ENCODE results near the gene DGKQ. TPM values are rescaled to one million over a fixed set of nuclear protein-coding genes. Genes with fewer than 3 reads are reported as not detected.
"Not testable (repeated sequence)": the region's sequence is repeated elsewhere in the genome, so short reads cannot be mapped to it uniquely, and the experiment has no call there.

DGKQ gene
- total RNA-seq, 1 donor from 2014 or later = 16.9 TPM

DNA sequence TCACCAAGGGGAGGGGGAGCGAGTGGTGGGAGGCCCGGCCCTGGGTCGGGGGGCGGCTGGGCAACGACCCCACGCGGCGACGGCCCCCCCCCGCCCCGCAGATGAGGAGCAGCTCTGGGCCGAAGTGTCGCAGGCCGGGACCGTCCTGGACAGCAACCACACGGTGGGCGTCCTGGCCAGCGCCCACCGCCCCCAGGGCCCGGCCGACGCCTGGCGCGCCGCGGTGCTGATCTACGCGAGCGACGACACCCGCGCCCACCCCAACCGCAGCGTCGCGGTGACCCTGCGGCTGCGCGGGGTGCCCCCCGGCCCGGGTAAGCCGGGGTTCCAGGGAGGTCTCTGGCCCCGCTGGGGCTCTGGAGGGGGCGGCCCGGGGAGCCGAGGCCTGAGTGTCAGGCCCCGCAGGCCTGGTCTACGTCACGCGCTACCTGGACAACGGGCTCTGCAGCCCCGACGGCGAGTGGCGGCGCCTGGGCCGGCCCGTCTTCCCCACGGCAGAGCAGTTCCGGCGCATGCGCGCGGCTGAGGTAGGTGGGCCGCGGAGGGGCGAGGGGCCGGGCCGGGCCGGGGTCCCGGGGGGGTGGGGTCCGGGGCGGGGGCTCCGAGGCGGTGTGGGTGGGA is 29.4 kb upstream of the DGKQ start:
- no peak for DNase-seq (ENCODE audit: low read depth)
- TF ChIP-seq, protein P1, sequence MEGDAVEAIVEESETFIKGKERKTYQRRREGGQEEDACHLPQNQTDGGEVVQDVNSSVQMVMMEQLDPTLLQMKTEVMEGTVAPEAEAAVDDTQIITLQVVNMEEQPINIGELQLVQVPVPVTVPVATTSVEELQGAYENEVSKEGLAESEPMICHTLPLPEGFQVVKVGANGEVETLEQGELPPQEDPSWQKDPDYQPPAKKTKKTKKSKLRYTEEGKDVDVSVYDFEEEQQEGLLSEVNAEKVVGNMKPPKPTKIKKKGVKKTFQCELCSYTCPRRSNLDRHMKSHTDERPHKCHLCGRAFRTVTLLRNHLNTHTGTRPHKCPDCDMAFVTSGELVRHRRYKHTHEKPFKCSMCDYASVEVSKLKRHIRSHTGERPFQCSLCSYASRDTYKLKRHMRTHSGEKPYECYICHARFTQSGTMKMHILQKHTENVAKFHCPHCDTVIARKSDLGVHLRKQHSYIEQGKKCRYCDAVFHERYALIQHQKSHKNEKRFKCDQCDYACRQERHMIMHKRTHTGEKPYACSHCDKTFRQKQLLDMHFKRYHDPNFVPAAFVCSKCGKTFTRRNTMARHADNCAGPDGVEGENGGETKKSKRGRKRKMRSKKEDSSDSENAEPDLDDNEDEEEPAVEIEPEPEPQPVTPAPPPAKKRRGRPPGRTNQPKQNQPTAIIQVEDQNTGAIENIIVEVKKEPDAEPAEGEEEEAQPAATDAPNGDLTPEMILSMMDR (conservative IDR thresholded peaks at IDR 0.05; ENCODE audit: low read depth, low read length) = no peak
- H3K4me3 ChIP-seq (ENCODE audit: low read depth, low read length) = no peak overlapping the region

- TF ChIP-seq, protein P1 (conservative IDR thresholded peaks at IDR 0.05; ENCODE audit: low read depth, low read length) = no peak
- no peak overlapping the region for H3K4me3 ChIP-seq (ENCODE audit: low read depth, low read length)
- DNase-seq (ENCODE audit: low read depth) = no peak
Observed at GRCh38 chr4:1002131-1002630, 28.8 kb upstream of the DGKQ start.

DNA sequence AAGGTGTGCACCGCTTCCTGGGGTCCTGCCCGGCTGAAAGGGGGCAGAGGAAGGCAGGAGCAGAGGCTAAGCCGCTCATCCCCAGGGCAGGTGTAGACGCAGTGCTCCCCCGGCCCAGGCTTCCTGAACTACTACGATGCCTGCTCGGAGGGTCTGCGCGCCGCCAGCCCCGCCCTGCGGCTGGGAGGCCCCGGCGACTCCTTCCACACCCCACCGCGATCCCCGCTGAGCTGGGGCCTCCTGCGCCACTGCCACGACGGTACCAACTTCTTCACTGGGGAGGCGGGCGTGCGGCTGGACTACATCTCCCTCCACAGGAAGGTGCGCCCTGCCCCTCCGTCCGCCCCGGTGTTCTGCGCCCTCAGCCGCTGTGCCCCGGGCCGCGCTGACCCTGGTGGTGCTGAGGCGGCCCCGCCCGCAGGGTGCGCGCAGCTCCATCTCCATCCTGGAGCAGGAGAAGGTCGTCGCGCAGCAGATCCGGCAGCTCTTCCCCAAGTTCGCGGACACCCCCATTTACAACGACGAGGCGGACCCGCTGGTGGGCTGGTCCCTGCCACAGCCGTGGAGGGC is 28.3 kb upstream of the DGKQ start:
- TF ChIP-seq, protein P1 (conservative IDR thresholded peaks at IDR 0.05; ENCODE audit: low read depth, low read length) = no peak
- H3K4me3 ChIP-seq (ENCODE audit: low read depth, low read length) = no peak overlapping the region
- DNase-seq (ENCODE audit: low read depth) = no peak

GRCh38 chr4:1000686-1001260 is 27.4 kb upstream of the DGKQ start:
- no peak for DNase-seq (ENCODE audit: low read depth)
- no peak overlapping the region for H3K4me3 ChIP-seq (ENCODE audit: low read depth, low read length)
- TF ChIP-seq, protein P1 (conservative IDR thresholded peaks at IDR 0.05; ENCODE audit: low read depth, low read length) = no peak

DNA sequence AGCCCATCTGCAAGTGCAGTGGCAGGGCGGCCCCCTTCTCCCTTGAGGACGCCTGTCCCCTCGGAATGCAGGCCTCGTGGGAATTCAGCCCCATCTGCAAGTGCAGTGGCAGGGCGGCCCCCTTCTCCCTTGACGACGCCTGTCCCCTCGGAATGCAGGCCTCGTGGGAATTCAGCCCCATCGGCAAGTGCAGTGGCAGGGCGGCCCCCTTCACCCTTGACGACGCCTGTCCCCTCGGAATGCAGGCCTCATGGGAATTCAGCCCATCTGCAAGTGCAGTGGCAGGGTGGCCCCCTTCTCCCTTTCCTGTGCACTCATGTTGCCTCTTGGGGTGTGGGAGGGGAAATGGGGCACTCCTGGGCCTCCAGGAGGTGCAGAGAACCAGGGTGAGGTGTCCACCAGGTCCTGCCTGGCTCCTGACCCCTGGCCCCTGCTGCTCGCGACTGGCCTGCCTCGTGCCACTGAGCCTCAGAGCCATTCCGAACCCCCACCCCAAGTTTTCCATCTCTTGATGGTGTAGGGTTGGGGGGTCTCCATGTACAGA is 26.6 kb upstream of the DGKQ start:
- TF ChIP-seq, protein P1 (conservative IDR thresholded peaks at IDR 0.05; ENCODE audit: low read depth, low read length) = no peak
- no peak for DNase-seq (ENCODE audit: low read depth)

DNA sequence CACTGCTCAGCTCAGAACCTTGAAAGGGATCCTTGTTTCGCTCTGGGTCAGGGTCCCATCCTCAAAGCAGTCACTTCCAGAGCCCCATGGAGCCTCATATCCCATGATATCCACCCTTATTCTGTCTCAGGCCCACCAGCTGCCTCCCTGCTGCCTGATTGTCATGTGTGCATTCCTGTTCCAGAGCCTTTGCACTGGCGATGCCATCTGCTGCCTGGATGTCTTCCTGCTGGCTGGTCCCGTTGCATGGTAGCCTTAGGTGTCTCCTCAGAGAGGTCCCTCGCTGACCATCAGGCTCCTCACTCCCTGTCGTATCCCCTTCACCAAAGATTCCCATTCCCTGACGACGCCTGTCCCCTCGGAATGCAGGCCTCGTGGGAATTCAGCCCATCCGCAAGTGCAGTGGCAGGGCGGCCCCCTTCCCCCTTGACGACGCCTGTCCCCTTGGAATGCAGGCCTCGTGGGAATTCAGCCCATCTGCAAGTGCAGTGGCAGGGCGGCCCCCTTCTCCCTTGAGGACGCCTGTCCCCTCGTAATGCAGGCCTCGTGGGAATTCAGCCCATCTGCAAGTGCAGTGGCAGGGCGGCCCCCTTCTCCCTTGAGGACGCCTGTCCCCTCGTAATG is 26.0 kb upstream of the DGKQ start:
- not testable (repeated sequence) for H3K4me3 ChIP-seq (ENCODE audit: low read depth, low read length); DNase-seq (ENCODE audit: low read depth)

More for the DNA sequence above, 26.6 kb upstream of the DGKQ start:
- no peak overlapping the region for H3K4me3 ChIP-seq (ENCODE audit: low read depth, low read length)

DNA sequence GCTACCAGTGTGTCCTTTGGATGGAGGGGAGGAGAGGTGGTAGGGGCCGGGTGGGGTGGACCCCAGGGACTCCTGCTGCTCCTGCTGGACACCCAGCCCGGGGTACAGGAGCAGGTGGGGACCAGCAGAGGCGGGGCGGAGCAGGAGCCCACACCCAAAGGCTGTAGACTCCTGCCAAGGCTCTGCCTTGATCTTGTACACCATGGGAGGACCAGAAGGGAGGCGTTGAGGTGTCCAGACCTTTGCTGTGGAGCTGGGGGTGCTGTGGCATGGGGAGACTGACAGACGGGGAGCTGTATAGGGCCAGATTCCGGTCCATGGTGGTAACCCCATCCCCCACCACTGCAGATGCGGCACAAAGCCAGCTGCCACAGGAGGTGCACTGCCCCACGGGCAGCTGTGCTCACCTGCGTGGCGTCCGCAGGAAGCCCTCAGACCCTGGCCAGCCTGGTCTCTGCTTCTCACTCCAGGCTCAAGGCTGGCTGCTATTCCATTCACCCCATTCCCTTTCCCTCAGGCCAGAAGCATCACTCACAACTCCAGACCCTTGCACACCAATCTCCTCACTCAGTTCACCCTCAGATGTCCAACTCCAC is 24.8 kb upstream of the DGKQ start:
- no peak overlapping the region for H3K4me3 ChIP-seq (ENCODE audit: low read depth, low read length)
- TF ChIP-seq, protein P1 (conservative IDR thresholded peaks at IDR 0.05; ENCODE audit: low read depth, low read length) = no peak
- DNase-seq (ENCODE audit: low read depth) = no peak
